Right lung (tissue), 5 donors: ENCODE measurements around the gene ATXN1. TPM values are rescaled to one million over a fixed set of nuclear protein-coding genes. Genes with fewer than 3 reads are reported as not detected.

ENCODE experiments used
- DNase-seq, 2 donors: peaks; one replicate each; pipeline ENCODE4 v3.0.0-alpha.2; 2013
- polyA plus RNA-seq, 5 donors: library from polyadenylated mRNA; unstranded; fragments of 120-200 nt; gene quantifications; one replicate each; pipeline versions ENCODE4 v1.2.1 to v1.2.3, GENCODE V29; 2013; ENCODE audit warnings: inconsistent platforms in 1 of 5, low replicate concordance in 1 of 5; ENCODE audit not compliant: insufficient read length in 5 of 5, insufficient read depth in 1 of 5

The ATXN1 gene
- polyA plus RNA-seq, 5 donors, result 17.6 to 28.3 (median 25.1) TPM

GRCh38 chr6:16446273-16446672 is 315.0 kb downstream of the ATXN1 start:
- no peak for DNase-seq

- DNase-seq, result no peak
Observed at GRCh38 chr6:16442031-16442430, 319.2 kb downstream of the ATXN1 start.

DNA sequence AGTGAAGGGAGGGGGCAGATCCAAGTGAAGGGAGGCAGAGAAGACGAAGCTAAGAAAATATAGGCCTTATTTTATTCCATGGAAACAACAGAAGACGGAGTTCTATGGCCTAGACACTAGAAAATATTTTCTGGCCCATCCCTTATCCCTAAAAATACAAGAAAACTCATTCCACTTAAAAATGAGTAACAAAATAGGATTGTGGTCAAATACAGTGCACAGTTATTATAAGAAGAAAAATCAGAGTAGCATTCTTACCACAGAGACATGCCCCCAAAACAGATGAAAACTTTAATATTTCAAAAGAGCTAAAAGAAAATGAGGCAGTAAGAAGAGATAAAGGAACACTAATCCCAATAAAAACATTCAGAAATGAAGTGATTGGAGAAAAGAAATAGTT is 320.0 kb downstream of the ATXN1 start:
- DNase-seq, result no peak

- DNase-seq, result no peak
Observed at GRCh38 chr6:16440636-16441212, 320.5 kb downstream of the ATXN1 start.

DNA sequence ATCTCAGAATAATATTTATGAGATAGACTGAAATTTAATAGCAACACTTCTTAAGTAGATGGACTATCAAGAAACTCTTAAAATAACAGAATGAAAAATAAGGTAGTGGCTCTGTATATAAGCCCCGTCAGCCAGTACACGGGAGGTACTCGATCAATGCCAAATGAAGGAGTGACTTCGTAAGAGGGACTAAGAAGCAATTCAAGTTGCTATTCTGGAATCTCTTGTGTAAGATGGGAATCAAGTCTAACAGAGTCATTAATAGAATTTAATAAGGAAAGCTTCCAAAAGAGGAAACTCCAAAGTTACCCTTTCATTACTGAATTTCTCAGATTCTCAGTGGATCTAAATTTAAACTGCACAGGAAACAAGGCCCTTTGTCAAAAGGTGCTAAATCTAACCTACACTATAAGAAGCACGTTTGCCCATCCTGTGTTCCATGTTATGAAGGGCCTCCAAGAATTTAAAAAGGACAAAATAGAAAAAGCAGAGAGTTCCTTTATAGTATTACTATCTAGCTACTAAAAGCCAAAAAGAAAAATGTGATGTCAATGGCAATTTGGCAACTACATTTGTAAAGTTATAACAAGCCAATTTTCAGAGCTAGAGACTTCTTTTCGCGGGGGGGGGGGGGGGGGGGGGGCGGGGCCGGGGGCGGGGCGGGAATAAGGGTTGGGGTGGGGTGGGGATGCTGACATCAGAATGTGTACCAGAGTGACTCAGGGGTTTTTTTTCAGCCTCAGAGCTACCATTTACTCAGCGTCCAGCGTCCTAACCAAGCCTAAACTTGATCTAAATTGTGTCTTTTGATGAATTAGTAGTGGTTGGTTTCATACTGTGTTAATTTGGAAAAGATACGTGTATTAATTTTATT is 322.3 kb downstream of the ATXN1 start:
- no peak for DNase-seq

DNA sequence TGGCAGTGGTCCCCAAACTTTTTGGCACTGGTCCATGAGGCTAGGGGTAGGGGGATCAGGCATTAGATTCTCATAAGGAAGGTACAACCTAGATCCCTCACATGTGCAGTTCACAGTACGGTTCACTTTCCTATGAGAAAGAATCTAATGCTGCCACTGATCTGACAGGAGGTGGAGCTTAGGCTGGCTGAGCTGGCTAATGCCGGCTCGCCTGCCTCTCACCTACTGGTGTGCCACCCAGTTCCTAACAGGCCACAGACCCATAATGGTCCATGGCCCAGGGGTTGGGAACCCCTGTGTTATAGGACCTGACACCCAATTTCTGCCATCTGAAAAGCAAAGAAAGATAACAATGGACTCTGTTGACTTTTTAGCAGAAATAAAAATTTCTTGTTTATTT is 323.3 kb downstream of the ATXN1 start:
- DNase-seq, result no peak

DNA sequence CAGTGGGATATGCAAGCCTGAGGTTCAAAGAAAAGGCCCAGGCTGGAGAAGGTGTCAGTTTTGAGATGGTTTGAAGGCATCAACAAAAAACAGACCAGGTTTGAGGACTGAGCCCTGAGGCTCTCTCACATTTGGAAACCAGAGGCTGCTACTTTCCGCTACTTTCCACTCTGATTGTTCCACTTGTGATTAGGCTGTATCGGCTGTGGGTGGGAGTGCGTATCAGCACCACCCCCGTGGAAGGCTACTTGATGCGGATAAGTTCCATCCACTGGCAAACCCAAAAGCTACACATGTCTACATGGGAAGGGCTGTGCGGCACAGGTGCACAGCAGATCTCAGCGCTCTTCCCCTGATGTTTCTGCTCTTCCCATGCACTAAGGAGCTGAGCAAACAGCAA is 324.2 kb downstream of the ATXN1 start:
- no peak for DNase-seq

- no peak for DNase-seq
Observed at GRCh38 chr6:16436550-16436949, 324.7 kb downstream of the ATXN1 start.

- DNase-seq, result no peak
Observed at GRCh38 chr6:16434885-16435284, 326.4 kb downstream of the ATXN1 start.

DNA sequence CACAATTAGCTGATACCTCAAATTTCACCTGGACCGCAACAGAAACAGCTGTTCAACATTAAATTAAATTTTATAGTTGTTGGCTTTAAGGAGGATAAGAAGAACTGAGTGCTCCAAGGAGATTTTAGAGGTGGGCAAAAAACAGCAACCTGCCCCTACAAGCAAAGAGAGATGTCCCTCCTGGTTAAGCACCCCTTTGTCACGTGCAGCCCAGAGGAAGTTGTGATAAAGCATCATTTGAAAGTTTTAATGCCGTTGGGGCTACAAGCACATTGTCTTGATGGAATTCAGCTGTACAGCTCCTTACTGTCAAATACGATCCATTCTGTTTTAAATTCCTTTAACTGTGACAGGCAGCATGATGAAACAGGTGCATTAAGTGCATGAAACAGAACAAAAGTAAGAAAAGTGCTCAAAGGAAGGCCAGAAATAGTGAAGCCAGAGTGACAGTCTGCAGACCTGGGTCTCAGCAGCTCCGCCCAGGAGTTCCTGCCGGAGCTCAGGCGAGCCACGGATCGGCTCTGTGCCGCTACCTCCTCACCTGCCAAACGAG is 327.8 kb downstream of the ATXN1 start:
- DNase-seq, result no peak

DNA sequence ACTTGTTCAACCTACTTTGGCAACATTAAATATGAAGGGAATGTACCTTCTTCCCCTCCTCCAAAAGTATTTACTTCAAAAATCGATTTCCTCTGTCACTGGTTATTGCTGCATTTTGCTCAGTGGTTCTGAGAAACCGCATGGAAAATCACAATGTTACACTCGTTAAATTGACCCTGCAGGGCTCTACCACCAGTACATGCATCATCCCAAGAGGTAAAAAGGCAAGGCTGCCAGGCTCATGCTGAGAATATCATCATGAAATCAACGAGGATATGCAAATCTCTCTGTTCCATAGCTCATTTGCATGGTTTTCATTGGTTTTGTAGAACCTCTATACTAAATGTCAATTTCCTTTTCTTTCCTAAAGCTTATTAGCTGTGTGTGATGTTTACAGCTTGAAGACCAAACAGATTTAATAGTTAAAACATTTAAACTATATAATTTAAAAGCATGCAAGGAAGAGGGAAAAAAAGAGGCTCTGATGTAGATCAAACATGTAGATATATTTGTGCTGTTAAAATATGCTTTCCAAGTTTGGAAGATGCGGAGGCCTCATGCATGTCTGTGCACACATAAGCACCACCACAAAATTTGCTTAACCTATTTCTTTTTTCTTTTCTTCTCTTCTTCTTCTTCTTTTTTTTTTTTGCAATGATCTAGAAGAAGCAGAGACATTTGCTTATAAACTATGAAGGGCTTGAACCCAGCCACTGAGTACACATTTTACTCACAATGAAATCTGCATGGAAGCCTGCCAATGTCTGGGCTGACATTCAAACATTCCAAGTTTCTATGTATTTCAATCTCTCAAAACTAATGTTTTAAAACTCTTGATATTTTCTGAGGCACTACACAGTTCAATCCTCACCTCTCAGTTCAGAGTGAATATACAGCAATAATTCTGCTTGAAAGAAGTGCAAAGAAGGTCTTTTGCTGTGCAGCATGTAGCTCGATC is 328.9 kb downstream of the ATXN1 start:
- DNase-seq, result peak; percentile 66 to 76

DNA sequence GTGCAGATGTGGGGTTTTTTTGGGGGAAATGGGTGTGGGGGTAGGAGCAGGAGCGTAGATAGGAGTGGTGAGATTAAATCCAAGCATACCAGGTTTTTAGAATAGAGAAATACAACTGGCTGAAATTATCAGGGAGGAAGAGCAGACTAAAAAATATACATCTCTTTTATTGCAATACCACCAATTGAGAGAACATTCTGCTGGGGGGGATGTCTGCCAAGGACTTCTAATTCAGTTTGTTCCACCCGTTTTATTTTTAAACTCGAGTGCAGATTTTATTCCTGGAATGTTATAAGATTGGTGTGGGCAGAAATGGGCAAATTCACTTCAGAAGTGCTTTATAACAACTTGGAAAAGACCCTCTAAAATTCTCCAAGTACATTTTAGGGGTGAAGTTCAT is 330.2 kb downstream of the ATXN1 start:
- DNase-seq, result no peak

DNA sequence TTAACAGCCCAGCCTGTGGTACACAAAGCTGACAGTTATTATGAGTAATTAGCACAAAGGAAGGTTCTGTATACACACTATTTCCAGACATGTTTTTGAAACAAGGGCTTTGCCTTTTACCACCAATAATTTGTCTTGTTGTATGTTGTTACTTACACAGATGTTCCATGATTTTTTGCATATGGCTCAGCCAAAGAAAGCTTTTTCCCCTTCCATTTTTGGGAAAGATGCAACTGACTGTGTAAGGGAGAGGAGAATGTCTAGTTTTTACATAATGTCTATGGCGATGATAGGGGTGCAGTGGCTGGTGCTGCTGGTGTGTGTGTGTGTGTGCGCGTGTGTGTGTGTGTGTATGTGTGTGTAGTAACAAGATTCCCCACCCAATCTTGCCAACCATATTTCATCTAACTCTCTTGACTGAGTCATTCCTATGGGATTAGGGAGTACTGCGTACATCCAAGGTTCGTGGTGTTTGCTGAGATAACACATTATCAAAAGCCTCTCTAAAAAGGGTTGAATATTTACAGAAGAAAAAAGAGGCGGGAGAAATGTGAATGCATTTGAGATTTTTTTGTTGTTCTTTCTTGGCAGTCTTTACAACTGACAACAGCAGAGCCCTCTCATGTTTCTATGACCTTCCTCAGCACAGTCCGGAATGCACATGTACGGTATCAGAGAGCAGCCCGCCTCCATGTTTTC is 330.7 kb downstream of the ATXN1 start:
- DNase-seq, result peak; percentile 24 to 31

DNA sequence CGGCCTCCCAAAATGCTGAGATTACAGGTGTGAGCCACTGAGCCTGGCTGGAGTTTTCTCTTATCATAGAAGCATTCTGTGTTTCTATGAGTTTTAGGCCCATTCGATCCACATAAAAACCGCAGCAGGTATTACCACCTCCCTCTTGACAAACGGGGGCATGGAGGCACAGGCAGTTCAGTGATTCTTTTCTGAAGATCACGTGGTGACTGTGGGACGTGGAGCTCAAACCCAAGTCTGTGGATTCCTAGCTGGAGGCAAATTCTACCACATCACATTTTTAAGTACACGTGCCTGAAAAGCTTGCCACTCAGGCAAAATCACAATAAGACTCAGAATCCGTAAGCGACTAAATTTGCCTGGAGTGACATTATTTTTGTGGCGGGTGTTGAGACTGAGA is 331.6 kb downstream of the ATXN1 start:
- DNase-seq, result no peak

- no peak for DNase-seq
Observed at GRCh38 chr6:16427124-16427523, 334.1 kb downstream of the ATXN1 start.

- no peak for DNase-seq
Observed at GRCh38 chr6:16425881-16426615, 335.2 kb downstream of the ATXN1 start.

- no peak for DNase-seq
Observed at GRCh38 chr6:16421462-16421960, 339.7 kb downstream of the ATXN1 start.

GRCh38 chr6:16420715-16421461 is 340.4 kb downstream of the ATXN1 start:
- DNase-seq, result peak; percentile 21 to 45

- no peak for DNase-seq
Observed at GRCh38 chr6:16420337-16420714, 340.9 kb downstream of the ATXN1 start.
